ENCODE data around the gene P2RY8. TPM values are rescaled to one million over a fixed set of nuclear protein-coding genes. Genes with fewer than 3 reads are reported as not detected.

P2RY8 gene
- total RNA-seq, 1 experiment from 2014 or later = not detected

DNA sequence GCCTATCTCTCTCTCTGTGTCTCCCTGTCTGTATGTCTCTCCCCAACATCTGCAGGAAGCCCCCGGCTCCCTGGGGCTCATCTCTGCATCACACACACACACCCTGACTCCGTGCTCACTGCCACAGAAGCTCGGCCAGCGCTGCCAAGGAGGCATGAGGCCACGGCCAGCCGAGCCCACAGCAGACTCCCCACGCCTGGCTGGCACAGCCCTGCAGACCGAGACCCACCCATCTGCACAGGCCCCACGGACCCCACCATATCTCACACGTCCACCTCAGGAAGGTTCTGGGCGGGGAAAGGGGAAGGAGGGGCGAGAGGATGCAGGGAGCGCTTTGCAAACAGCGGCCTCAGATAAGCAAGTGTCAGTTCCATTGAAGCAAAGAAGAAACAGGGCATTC lies 116.6 kb downstream of the P2RY8 start:
- Histone ChIP-seq H3K36me3 (ENCODE audit: insufficient read depth, low read length, poor library complexity, severe bottlenecking) (peaks cover 34% of the 10 kb centered on the region), H3K27me3 (replicated peaks; ENCODE audit: insufficient read depth, low read depth, low read length, poor library complexity) (no peaks in the 10 kb centered on the region), H3K4me1 (ENCODE audit: insufficient read depth, low read length, poor library complexity, severe bottlenecking) (no peaks in the 10 kb centered on the region), H3K27ac (ENCODE audit: low read depth, low read length, poor library complexity, severe bottlenecking) (peak overlapping the region; percentile 30), H3K4me3 (ENCODE audit: low read depth, low read length, poor library complexity, severe bottlenecking) (no peak overlapping the region), H3K9me3 (ENCODE audit: low read depth, low read length, poor library complexity, severe bottlenecking) (peaks cover 15% of the 10 kb centered on the region)
- DNase-seq (ENCODE audit: low spot score) = no peak
- ChIA-PET CTCF (no interaction called here), POLR2A (ENCODE audit: low non-redundant PET) (no interaction called here)
- no peak for TF ChIP-seq EZH2 (IDR thresholded peaks at IDR 0.05; ENCODE audit: borderline replicate concordance, low read depth, low read length, poor library complexity, severe bottlenecking)
- TF ChIP-seq, protein P1, sequence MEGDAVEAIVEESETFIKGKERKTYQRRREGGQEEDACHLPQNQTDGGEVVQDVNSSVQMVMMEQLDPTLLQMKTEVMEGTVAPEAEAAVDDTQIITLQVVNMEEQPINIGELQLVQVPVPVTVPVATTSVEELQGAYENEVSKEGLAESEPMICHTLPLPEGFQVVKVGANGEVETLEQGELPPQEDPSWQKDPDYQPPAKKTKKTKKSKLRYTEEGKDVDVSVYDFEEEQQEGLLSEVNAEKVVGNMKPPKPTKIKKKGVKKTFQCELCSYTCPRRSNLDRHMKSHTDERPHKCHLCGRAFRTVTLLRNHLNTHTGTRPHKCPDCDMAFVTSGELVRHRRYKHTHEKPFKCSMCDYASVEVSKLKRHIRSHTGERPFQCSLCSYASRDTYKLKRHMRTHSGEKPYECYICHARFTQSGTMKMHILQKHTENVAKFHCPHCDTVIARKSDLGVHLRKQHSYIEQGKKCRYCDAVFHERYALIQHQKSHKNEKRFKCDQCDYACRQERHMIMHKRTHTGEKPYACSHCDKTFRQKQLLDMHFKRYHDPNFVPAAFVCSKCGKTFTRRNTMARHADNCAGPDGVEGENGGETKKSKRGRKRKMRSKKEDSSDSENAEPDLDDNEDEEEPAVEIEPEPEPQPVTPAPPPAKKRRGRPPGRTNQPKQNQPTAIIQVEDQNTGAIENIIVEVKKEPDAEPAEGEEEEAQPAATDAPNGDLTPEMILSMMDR (conservative IDR thresholded peaks at IDR 0.05; ENCODE audit: low read depth, low read length) = no peak
- intact Hi-C loops (cut with micrococcal nuclease; ENCODE audit: unreplicated experiment) = no loop called here
- BruUV-seq (replicated peaks) = no TSS peak

DNA sequence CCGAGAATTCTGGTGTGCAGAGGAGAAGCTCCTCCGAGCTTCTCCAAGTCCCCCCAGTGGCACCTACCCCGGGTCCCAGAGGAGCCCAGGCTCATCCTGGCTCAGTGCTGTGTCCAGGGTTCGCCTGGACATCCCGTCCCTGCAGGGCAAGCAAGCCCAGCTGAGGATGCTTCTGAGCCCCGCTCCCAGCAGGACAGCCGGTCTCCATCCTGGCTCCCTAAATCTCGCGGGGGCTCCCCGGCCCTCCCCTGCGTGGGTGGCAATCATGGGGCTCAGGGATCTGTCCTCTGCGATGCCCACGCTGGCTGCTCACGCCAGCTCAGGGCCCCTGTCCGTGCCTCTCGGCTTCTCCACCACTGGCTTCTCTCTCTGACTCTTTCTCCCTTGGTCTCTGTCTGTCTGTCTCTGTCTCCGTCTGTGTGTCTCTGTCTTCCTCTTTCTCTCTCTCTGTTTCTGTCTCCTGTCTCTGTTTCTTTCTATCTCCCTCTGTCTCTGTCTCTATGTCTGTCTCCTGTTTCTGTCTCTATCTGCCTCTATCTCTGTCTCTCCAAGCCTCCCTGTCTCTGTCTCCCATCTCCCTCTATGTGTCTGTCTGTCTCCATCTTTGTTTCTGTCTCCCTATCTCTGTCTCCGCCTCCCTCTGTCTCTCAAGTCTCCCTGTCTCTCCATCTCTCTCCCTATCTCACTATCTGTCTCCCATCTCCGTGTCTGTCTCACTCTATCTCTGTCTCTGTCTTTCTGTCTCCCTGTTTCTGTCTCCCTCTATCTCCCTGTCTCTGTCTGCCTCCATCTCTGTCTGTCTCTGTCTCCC lies 117.2 kb downstream of the P2RY8 start:
- CTCF ChIA-PET = no interaction called here
- Histone ChIP-seq H3K36me3 (ENCODE audit: insufficient read depth, low read length, poor library complexity, severe bottlenecking) (peaks cover 30% of the 10 kb centered on the region), H3K27ac (ENCODE audit: low read depth, low read length, poor library complexity, severe bottlenecking) (peak overlapping the region; percentile 30)

DNA sequence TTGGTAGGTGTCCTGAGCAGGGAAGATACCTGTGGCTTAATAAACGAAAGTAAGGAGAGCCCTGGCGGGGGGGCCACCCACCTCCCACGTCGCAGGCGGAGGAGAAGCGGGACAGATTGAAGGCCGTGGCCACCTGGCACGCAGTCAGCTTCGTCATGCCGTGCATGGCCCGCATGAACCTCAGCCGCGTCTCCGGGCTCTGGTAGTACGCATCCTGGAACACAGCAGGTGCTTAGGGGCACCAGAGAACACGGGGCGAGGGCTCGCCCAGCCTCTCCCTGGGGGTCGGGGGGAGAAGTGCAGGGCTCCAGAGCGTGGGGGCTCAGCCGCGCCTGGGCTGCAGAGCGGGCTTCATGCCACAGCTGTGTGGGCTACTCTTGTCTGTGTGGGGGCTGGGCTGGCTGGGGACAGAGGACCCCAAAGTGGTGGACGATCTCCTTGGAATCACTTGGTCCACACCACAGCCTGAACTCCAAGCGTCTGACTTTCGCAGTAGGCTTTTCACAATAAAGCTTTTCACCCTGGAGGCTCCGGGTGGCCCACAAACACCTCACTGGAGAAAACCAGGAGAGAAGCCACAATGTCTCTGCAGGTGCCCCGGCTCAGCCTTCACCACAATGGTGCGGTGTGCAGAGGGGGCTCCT lies 118.0 kb downstream of the P2RY8 start:
- TF ChIP-seq, protein P1 (conservative IDR thresholded peaks at IDR 0.05; ENCODE audit: low read depth, low read length) = no peak
- no peak for TF ChIP-seq EZH2 (IDR thresholded peaks at IDR 0.05; ENCODE audit: borderline replicate concordance, low read depth, low read length, poor library complexity, severe bottlenecking)

More for the DNA sequence above, 117.2 kb downstream of the P2RY8 start:
- POLR2A ChIA-PET (ENCODE audit: low non-redundant PET) = no interaction called here
- Histone ChIP-seq H3K9me3 (ENCODE audit: low read depth, low read length, poor library complexity, severe bottlenecking) (peaks cover 15% of the 10 kb centered on the region), H3K4me3 (ENCODE audit: low read depth, low read length, poor library complexity, severe bottlenecking) (no peak overlapping the region), H3K4me1 (ENCODE audit: insufficient read depth, low read length, poor library complexity, severe bottlenecking) (no peaks in the 10 kb centered on the region), H3K27me3 (replicated peaks; ENCODE audit: insufficient read depth, low read depth, low read length, poor library complexity) (no peaks in the 10 kb centered on the region)
- intact Hi-C loops (cut with micrococcal nuclease; ENCODE audit: unreplicated experiment) = no loop called here
- no TSS peak for BruUV-seq (replicated peaks)
- no peak for DNase-seq (ENCODE audit: low spot score)
- TF ChIP-seq EZH2 (IDR thresholded peaks at IDR 0.05; ENCODE audit: borderline replicate concordance, low read depth, low read length, poor library complexity, severe bottlenecking) = no peak
- TF ChIP-seq, protein P1 (conservative IDR thresholded peaks at IDR 0.05; ENCODE audit: low read depth, low read length) = no peak

More for the DNA sequence above, 118.0 kb downstream of the P2RY8 start:
- CTCF ChIA-PET = no interaction called here
- H3K27me3 ChIP-seq (replicated peaks; ENCODE audit: insufficient read depth, low read depth, low read length, poor library complexity) = no peaks in the 10 kb centered on the region
- H3K36me3 ChIP-seq (ENCODE audit: insufficient read depth, low read length, poor library complexity, severe bottlenecking) = peaks cover 34% of the 10 kb centered on the region
- BruUV-seq (replicated peaks) = no TSS peak
- no peak overlapping the region for H3K4me3 ChIP-seq (ENCODE audit: low read depth, low read length, poor library complexity, severe bottlenecking)
- intact Hi-C loops (cut with micrococcal nuclease; ENCODE audit: unreplicated experiment) = no loop called here
- no peaks in the 10 kb centered on the region for H3K4me1 ChIP-seq (ENCODE audit: insufficient read depth, low read length, poor library complexity, severe bottlenecking)
- no peak for DNase-seq (ENCODE audit: low spot score)
- H3K27ac ChIP-seq (ENCODE audit: low read depth, low read length, poor library complexity, severe bottlenecking) = no peak overlapping the region
- POLR2A ChIA-PET (ENCODE audit: low non-redundant PET) = no interaction called here
- H3K9me3 ChIP-seq (ENCODE audit: low read depth, low read length, poor library complexity, severe bottlenecking) = peaks cover 15% of the 10 kb centered on the region

All from A673 (cell line).